GM23338 (cell line): ENCODE data around the gene TENT5C.

Experiments used
- CREB1 ChIP-seq: fragments of 250-450 bp; sonication (Bioruptor Pico); IDR thresholded peaks from 2 replicates; pipeline ENCODE4 v1.5.0; 2020; ENCODE audit warnings: low read depth, mild to moderate bottlenecking, moderate library complexity
- CTCF ChIP-seq, 2 experiments: fragments of 200-600 bp in 1 of 2; sonication (generic) in 1 of 2; conservative IDR thresholded peaks; 2 replicates each; pipeline versions ENCODE4 v1.5.1 to v1.6.1; 2016 to 2017; ENCODE audit warnings: antibody characterized with exemption in 2 of 2, low read depth in 2 of 2, mild to moderate bottlenecking in 2 of 2, moderate library complexity in 1 of 2
- EZH2 ChIP-seq: fragments of 200-600 bp; sonication (generic); IDR thresholded peaks from one replicate; pipeline ENCODE4 v1.8.0; 2017; ENCODE audit warnings: antibody characterized with exemption, mild to moderate bottlenecking, low read depth; ENCODE audit not compliant: unreplicated experiment
- EZH2phosphoT487 ChIP-seq: fragments of 200-600 bp; sonication (generic); IDR thresholded peaks from one replicate; pipeline ENCODE4 v1.8.1; 2018; ENCODE audit warnings: antibody characterized with exemption; ENCODE audit not compliant: unreplicated experiment
- JUNB ChIP-seq: IDR thresholded peaks from one replicate; pipeline ENCODE4 v1.6.1; 2016; ENCODE audit warnings: antibody characterized with exemption; ENCODE audit not compliant: unreplicated experiment
- NANOG ChIP-seq: IDR thresholded peaks from 2 replicates; pipeline ENCODE4 v1.6.1; 2016; ENCODE audit warnings: antibody characterized with exemption, borderline replicate concordance
- POLR2AphosphoS5 ChIP-seq: IDR thresholded peaks from 2 replicates; pipeline ENCODE4 v1.6.1; 2016; ENCODE audit warnings: antibody characterized with exemption, low read depth
- REST ChIP-seq: IDR thresholded peaks from one replicate; pipeline ENCODE4 v1.6.1; 2018; ENCODE audit warnings: antibody characterized with exemption; ENCODE audit not compliant: unreplicated experiment

- TF ChIP-seq CREB1 (CRISPR knock-in tag) = no peak
- no peak for TF ChIP-seq CTCF (conservative IDR thresholded peaks at IDR 0.05; ENCODE audit: low read depth in 2 of 2)
- no peak for TF ChIP-seq EZH2
- TF ChIP-seq EZH2phosphoT487 = no peak
- no peak for TF ChIP-seq REST
- TF ChIP-seq POLR2AphosphoS5 = no peak
- no peak for TF ChIP-seq NANOG
- no peak for TF ChIP-seq JUNB
Observed at GRCh38 chr1:117657031-117657430, 51.2 kb downstream of the TENT5C start.
